H1 (cell line): ENCODE results near the gene DMBX1. TPM values are rescaled to one million over a fixed set of nuclear protein-coding genes. Genes with fewer than 3 reads are reported as not detected.

Source experiments
- ATF3 ChIP-seq: IDR thresholded peaks from 2 replicates; pipeline ENCODE4 v1.6.1; 2011; ENCODE audit warnings: low read depth, mild to moderate bottlenecking, low read length; ENCODE audit not compliant: insufficient read depth
- E2F6 ChIP-seq: IDR thresholded peaks from 2 replicates; pipeline ENCODE4 v1.6.1; 2012; ENCODE audit warnings: inconsistent platforms
- JUND ChIP-seq: IDR thresholded peaks from 2 replicates; pipeline ENCODE4 v1.6.1; 2011; ENCODE audit warnings: mild to moderate bottlenecking, improper control_type of control experiment, low read length
- KDM1A ChIP-seq: fragments of 200-600, 300-600 bp; sonication (generic); IDR thresholded peaks from 2 replicates; pipeline ENCODE4 v1.7.1; 2016; ENCODE audit warnings: mild to moderate bottlenecking, low read length, borderline replicate concordance
- ZNF274 ChIP-seq: IDR thresholded peaks from 2 replicates; pipeline ENCODE4 v1.7.0; 2012; ENCODE audit warnings: low read length, borderline replicate concordance; ENCODE audit errors: extremely low read depth
- polyA plus RNA-seq, 7 experiments: library from polyadenylated mRNA; depleted of rRNA in 3 of 7; stranded (reverse) in 5 of 7; unstranded in 2 of 7; fragments of >200 nt in 5 of 7; fragments of 200-250 nt in 2 of 7; gene quantifications; 1 replicate in 5 of 7; 2 replicates in 1 of 7; 4 replicates in 1 of 7; pipeline versions ENCODE4 v1.2.1 to v1.2.3, GENCODE V29; 2011 to 2013; ENCODE audit warnings: missing spikeins in 2 of 7, mixed read lengths in 2 of 7
- total RNA-seq: library from RNA; stranded (reverse); fragmentation: NEBNext Ultra II Directional; extraction: Animal tissue kit (Norgen Biotek cat#: 25700); gene quantifications from 2 replicates; pipeline ENCODE4 v1.2.1, GENCODE V29; 2021

DMBX1 gene
- total and polyA plus RNA-seq, 2 of the 8 experiments (the other 6 are each of a cell fraction or from before 2014, with no cell fraction given) = 0.23 to 0.30 TPM

- TF ChIP-seq ATF3 (no peak), ZNF274 (no peak), JUND (no peak), E2F6 (no peak), KDM1A (no peak)
Measured at GRCh38 chr1:46458190-46458589, 31.4 kb upstream of the DMBX1 start (continued).
